ENCODE measurements around the gene CELSR3.
A peak's percentile ranks its signal among the peaks of the same experiment; 100 is the strongest.

The CELSR3 gene

DNA sequence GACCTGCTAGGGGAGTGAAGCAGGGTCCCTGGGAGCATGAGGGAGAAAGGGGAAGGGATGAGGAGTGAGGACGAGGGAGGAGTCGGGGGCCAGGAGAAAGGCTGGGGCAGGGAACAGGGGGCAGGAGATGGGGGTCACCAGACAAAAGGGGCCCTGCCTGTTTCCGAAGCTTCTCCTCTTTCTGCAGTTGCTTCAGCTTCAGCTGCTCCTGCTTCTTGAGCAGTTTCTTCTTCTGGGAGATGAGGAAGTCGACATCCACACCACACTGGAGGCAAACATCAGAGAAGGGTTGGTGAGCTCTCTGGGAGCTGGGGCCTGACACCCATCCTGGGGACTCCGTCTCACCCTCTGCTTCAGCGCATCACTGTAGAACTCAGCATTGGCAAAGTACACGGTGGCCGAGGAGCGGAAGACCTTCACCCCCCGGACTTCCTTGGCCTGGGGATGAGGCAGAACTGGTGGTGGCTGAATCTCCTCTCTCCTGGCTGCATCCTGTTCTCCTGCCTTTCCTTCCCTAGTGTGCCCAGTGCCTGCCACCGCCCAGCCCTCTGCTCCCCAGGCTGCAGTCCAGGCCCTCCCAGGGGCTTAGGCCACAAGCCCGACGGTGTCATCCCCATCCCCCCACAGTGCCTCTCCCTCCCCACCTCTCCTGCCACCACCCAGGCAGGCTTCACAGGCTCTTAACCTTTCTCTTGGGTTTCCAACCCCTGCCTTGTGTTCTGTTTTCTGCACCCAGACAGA, 34.2 kb downstream of the CELSR3 start:
- TF ChIP-seq, protein P1, sequence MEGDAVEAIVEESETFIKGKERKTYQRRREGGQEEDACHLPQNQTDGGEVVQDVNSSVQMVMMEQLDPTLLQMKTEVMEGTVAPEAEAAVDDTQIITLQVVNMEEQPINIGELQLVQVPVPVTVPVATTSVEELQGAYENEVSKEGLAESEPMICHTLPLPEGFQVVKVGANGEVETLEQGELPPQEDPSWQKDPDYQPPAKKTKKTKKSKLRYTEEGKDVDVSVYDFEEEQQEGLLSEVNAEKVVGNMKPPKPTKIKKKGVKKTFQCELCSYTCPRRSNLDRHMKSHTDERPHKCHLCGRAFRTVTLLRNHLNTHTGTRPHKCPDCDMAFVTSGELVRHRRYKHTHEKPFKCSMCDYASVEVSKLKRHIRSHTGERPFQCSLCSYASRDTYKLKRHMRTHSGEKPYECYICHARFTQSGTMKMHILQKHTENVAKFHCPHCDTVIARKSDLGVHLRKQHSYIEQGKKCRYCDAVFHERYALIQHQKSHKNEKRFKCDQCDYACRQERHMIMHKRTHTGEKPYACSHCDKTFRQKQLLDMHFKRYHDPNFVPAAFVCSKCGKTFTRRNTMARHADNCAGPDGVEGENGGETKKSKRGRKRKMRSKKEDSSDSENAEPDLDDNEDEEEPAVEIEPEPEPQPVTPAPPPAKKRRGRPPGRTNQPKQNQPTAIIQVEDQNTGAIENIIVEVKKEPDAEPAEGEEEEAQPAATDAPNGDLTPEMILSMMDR (IDR thresholded peaks at IDR 0.05; ENCODE audit: unreplicated experiment in 3 of 3), result no peak
- Mint-ChIP-seq H3K9me3 (no peaks in the 10 kb centered on the region), H3K36me3 (ENCODE audit: low read depth) (peaks cover 31% of the 10 kb centered on the region), H3K4me3 (no peak overlapping the region), H3K27me3 (ENCODE audit: low read depth) (peaks cover 4% of the 10 kb centered on the region), H3K4me1 (no peaks in the 10 kb centered on the region), H3K27ac (no peak overlapping the region)

DNA sequence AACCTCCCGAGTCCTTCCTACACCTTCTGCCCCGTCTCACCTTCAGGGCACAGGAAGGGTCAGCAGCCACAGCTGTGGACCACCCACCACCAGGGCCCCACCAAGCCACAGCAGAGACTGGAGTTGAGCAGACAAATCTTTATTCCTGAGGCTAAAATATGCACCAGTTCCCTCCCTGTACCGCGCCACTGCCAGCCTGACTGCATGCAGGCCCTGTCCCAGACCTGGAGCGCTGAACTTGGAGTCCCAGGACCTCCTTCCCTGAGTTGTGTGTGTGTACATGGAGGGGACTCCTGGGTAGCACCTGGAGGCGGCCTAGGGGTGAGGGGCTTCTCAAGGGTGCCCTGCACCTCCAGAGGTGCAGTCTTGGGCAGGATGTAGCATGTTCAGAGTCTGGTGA, 37.1 kb downstream of the CELSR3 start:
- H3K4me1 Mint-ChIP-seq, result no peaks in the 10 kb centered on the region
- TF ChIP-seq, protein P1 (IDR thresholded peaks at IDR 0.05; ENCODE audit: unreplicated experiment in 3 of 3), result no peak
- H3K9me3 Mint-ChIP-seq, result no peaks in the 10 kb centered on the region
- no peak overlapping the region for H3K27ac Mint-ChIP-seq
- H3K27me3 Mint-ChIP-seq (ENCODE audit: low read depth), result peaks cover 4% of the 10 kb centered on the region
- peaks cover 27% of the 10 kb centered on the region for H3K36me3 Mint-ChIP-seq (ENCODE audit: low read depth)
- H3K4me3 Mint-ChIP-seq, result no peak overlapping the region

DNA sequence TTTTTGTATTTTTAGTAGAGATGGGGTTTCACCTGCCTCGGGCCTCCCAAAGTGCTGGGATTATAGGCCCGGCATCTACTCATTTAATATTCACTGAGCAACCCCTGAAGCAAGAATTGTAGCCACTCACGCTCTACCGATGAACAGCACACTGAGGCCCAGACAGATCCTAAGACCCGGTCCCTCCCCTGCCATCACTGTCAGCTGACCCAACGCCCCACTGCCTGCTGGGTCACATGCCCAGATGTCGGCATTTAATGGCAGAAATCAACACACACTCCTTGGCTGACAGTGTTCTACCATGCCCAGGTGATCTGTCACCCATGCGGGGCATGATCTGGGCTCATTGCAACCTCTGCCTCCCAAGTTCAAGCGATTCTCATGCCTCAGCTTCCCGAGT, 37.9 kb downstream of the CELSR3 start:
- Mint-ChIP-seq H3K9me3 (no peaks in the 10 kb centered on the region), H3K27me3 (ENCODE audit: low read depth) (peaks cover 4% of the 10 kb centered on the region), H3K4me3 (no peak overlapping the region), H3K4me1 (no peaks in the 10 kb centered on the region), H3K27ac (no peak overlapping the region), H3K36me3 (ENCODE audit: low read depth) (peaks cover 27% of the 10 kb centered on the region)
- TF ChIP-seq, protein P1 (IDR thresholded peaks at IDR 0.05; ENCODE audit: unreplicated experiment in 3 of 3), result no peak

DNA sequence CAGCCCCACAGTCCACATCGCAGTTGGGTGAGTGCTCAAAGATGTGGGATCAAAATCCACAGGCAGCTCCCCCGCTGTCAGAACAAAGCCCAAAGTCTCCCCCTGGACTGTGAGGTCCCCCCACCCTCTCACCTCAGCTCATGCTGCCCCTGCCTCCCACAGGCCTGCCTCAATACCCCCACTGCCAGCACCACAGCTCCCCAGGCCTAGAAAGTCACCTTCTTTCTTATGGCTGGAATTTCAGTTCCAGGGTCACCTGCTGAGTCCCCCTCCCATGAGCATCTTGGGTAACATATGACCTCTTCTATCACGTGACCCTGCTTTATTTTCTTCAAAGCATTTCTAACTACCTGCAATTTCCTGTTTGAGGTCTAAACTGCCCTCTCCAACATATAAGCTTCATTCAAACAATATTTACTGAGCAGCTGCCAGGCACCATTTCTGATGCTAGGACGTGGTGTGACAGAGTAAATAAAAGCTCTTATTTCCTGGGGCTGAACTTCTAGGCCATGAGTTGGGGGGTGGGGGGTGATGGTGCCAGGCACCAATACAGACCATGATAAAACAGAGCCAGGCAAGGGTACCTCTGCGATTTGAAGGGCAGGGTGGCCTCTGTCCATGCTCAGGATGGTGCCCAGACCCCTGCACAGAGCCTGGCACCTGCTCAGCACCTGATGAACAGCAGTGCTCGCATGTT, 38.7 kb downstream of the CELSR3 start:
- H3K4me3 Mint-ChIP-seq, result no peak overlapping the region
- TF ChIP-seq, protein P1 (IDR thresholded peaks at IDR 0.05; ENCODE audit: unreplicated experiment in 3 of 3), result no peak
- H3K4me1 Mint-ChIP-seq, result no peaks in the 10 kb centered on the region
- no peaks in the 10 kb centered on the region for H3K9me3 Mint-ChIP-seq
- H3K27ac Mint-ChIP-seq, result peak overlapping the region in 1 of 3 experiments; percentile 33
- peaks cover 4% of the 10 kb centered on the region for H3K27me3 Mint-ChIP-seq (ENCODE audit: low read depth)
- H3K36me3 Mint-ChIP-seq (ENCODE audit: low read depth), result peaks cover 21% of the 10 kb centered on the region

DNA sequence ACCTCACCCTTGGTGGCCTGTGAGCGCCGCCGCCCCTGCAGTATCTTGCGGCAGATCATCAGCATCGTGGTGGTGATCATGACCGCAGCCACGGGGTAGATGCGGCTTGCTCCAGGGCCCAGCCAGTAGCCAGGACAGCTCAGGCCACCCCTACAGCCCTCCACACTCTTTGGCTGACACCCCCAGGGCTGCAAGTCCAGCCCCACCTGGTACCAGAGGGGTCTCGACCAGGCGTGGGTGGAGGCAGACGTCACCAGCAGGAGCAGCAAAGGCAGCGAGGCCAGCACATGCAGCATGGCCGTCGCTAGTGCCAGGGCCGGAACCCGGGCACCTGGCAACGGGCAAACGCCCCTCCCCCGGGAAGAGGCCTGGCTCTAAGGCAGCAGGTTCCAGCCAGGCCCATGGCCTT, 41.2 kb downstream of the CELSR3 start, which contains the start of gene TMEM89:
TSS of gene TMEM89 (minus strand) at position 309 of the 409 bp plus-strand sequence. CDS start at position 296, 13 bp downstream.
- Mint-ChIP-seq H3K9me3 (no peaks in the 10 kb centered on the region), H3K36me3 (ENCODE audit: low read depth) (peaks cover 8% of the 10 kb centered on the region), H3K4me3 (no peak within 1 kb of the TSS), H3K27me3 (ENCODE audit: low read depth) (peaks cover 4% of the 10 kb centered on the region), H3K27ac (no peak within 1 kb of the TSS), H3K4me1 (no peaks in the 10 kb centered on the region)
- TF ChIP-seq, protein P1 (IDR thresholded peaks at IDR 0.05; ENCODE audit: unreplicated experiment in 3 of 3), result no peak

All from nephron (organoid).